ENCODE measurements around the gene TTC7B. TPM values are rescaled to one million over a fixed set of nuclear protein-coding genes. Genes with fewer than 3 reads are reported as not detected.

The TTC7B gene
- total and polyA plus RNA-seq, 2 of the 13 experiments (the other 11 are each of a cell fraction or from before 2014, with no cell fraction given), result 1.3 to 3.2 TPM

DNA sequence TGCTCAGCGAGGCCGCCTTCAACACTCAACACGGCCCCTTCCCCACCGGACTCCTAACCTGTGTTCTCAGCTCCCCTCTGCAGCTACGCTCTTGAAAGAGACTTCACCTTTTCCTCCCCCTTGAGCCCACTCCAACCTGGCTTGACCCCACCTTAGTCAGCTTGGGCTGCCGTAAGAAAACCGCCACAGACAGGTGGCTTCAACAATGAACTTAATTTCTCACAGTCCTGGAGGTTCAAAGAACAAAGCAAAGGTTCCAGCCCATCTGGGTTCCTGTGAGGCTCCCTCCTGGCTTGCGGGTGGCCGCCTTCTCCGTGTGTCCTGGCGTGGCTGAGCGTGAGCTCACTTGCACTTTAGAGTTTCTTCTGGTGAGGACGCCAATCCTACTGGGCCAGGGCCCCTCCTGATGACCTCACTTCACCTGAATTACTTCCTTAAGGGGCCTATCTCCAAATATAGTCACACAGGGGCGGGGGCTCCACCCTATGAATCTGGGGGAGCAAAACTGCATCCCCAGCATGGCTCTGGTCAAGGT lies 280.6 kb downstream of the TTC7B start:
- Histone ChIP-seq H4K20me1 (ENCODE audit: insufficient read depth, low read length) (no peaks in the 10 kb centered on the region), H3K9me3 (ENCODE audit: low read length) (no peaks in the 10 kb centered on the region), H3K4me2 (ENCODE audit: low read depth, low read length) (no peak overlapping the region), H3K4me1 (ENCODE audit: insufficient read depth, low read length) (no peaks in the 10 kb centered on the region; the same call in 1 of the 2 replicates), H3K9ac (ENCODE audit: insufficient read depth, low read depth, low read length) (no peak overlapping the region), H3K4me3 (replicated peaks in 1 of 3; ENCODE audit: insufficient read depth in 1 of 3, low read depth in 2 of 3, low read length in 3 of 3) (no peak overlapping the region), H3K27me3 (ENCODE audit: control insufficient read depth in 1 of 2, insufficient read depth in 2 of 2, low read length in 2 of 2) (peaks cover 0 to 7% of the 10 kb centered on the region in 2 experiments; a peak in 1 of 5 replicates), H3K36me3 (replicated peaks in 1 of 2; ENCODE audit: control insufficient read depth in 1 of 2, insufficient read depth in 2 of 2, low read length in 2 of 2) (no peaks in the 10 kb centered on the region), H2AFZ (ENCODE audit: low read length) (no peak overlapping the region), H3K79me2 (ENCODE audit: insufficient read depth, low read length) (no peaks in the 10 kb centered on the region), H3K27ac (ENCODE audit: extremely low read length, insufficient read depth, low read length) (no peak overlapping the region)
- TF ChIP-seq, protein P1, sequence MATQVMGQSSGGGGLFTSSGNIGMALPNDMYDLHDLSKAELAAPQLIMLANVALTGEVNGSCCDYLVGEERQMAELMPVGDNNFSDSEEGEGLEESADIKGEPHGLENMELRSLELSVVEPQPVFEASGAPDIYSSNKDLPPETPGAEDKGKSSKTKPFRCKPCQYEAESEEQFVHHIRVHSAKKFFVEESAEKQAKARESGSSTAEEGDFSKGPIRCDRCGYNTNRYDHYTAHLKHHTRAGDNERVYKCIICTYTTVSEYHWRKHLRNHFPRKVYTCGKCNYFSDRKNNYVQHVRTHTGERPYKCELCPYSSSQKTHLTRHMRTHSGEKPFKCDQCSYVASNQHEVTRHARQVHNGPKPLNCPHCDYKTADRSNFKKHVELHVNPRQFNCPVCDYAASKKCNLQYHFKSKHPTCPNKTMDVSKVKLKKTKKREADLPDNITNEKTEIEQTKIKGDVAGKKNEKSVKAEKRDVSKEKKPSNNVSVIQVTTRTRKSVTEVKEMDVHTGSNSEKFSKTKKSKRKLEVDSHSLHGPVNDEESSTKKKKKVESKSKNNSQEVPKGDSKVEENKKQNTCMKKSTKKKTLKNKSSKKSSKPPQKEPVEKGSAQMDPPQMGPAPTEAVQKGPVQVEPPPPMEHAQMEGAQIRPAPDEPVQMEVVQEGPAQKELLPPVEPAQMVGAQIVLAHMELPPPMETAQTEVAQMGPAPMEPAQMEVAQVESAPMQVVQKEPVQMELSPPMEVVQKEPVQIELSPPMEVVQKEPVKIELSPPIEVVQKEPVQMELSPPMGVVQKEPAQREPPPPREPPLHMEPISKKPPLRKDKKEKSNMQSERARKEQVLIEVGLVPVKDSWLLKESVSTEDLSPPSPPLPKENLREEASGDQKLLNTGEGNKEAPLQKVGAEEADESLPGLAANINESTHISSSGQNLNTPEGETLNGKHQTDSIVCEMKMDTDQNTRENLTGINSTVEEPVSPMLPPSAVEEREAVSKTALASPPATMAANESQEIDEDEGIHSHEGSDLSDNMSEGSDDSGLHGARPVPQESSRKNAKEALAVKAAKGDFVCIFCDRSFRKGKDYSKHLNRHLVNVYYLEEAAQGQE (IDR thresholded peaks at IDR 0.05; ENCODE audit: borderline replicate concordance in 1 of 2, low read depth in 1 of 2, low read length in 2 of 2), result no peak
- TF ChIP-seq ZNF260 (CRISPR knock-in tag; IDR thresholded peaks at IDR 0.05; ENCODE audit: borderline replicate concordance, low read depth) (no peak), SMC3 (IDR thresholded peaks at IDR 0.05; ENCODE audit: low read length) (no peak), ZNF10 (CRISPR knock-in tag; IDR thresholded peaks at IDR 0.05; ENCODE audit: borderline replicate concordance, low read depth) (no peak), EP300 (IDR thresholded peaks at IDR 0.05; ENCODE audit: low read depth in 2 of 2, low read length in 2 of 2) (no peak), EP300 (CRISPR knock-in tag; IDR thresholded peaks at IDR 0.05; ENCODE audit: borderline replicate concordance) (no peak), MTF1 (CRISPR knock-in tag; IDR thresholded peaks at IDR 0.05) (no peak)
- TF ChIP-seq, protein P2, sequence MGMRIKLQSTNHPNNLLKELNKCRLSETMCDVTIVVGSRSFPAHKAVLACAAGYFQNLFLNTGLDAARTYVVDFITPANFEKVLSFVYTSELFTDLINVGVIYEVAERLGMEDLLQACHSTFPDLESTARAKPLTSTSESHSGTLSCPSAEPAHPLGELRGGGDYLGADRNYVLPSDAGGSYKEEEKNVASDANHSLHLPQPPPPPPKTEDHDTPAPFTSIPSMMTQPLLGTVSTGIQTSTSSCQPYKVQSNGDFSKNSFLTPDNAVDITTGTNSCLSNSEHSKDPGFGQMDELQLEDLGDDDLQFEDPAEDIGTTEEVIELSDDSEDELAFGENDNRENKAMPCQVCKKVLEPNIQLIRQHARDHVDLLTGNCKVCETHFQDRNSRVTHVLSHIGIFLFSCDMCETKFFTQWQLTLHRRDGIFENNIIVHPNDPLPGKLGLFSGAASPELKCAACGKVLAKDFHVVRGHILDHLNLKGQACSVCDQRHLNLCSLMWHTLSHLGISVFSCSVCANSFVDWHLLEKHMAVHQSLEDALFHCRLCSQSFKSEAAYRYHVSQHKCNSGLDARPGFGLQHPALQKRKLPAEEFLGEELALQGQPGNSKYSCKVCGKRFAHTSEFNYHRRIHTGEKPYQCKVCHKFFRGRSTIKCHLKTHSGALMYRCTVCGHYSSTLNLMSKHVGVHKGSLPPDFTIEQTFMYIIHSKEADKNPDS (CRISPR knock-in tag; IDR thresholded peaks at IDR 0.05), result no peak
- TF ChIP-seq, protein P3, sequence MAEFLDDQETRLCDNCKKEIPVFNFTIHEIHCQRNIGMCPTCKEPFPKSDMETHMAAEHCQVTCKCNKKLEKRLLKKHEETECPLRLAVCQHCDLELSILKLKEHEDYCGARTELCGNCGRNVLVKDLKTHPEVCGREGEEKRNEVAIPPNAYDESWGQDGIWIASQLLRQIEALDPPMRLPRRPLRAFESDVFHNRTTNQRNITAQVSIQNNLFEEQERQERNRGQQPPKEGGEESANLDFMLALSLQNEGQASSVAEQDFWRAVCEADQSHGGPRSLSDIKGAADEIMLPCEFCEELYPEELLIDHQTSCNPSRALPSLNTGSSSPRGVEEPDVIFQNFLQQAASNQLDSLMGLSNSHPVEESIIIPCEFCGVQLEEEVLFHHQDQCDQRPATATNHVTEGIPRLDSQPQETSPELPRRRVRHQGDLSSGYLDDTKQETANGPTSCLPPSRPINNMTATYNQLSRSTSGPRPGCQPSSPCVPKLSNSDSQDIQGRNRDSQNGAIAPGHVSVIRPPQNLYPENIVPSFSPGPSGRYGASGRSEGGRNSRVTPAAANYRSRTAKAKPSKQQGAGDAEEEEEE (CRISPR knock-in tag; IDR thresholded peaks at IDR 0.05; ENCODE audit: borderline replicate concordance), result no peak
- POLR2A ChIA-PET, result no interaction called here
- DNase-seq (ENCODE audit: low spot score), result no peak
- in situ Hi-C loops (cut with HindIII; ENCODE audit: extremely low pct_ligation_motif_present, low pct_unique_long_range_greater_than_20kb), result no loop called here
- WGBS (ENCODE audit: low lambda C conversion rate), result 56% methylated on average over 7 of the region's 14 CpGs
- CTCF ChIA-PET (ENCODE audit: low intra/inter-chr PET ratio, low total read pairs), result no interaction called here
- 0 out of 3 replicates have a peak, but pooled peaks have one; percentile 10 for ATAC-seq
- no peak for FAIRE-seq
- intact Hi-C loops (cut with micrococcal nuclease; ENCODE audit: unreplicated experiment), result no loop called here
- BruUV-seq (replicated peaks), result no TSS peak
